ENCODE data around the gene PROC. TPM values are rescaled to one million over a fixed set of nuclear protein-coding genes. Genes with fewer than 3 reads are reported as not detected.

PROC gene
- total RNA-seq, 5 donors from 2014 or later (not counting 1 experiment from before 2014, with no cell fraction given): 0.20 to 0.76 (median 0.49) TPM; not detected in 2

- ATAC-seq (replicated peaks in 1 of 4): no peak
- H3K4me1 Mint-ChIP-seq: peaks cover 6 to 9% (median 7%) of the 10 kb centered on the region in 3 donors
These were observed 10.0 kb downstream of the PROC start for GRCh38 chr2:127428057-127428814.

GRCh38 chr2:127428815-127429109 is 10.5 kb downstream of the PROC start:
- H3K27me3 ChIP-seq (replicated peaks in 1 of 2; ENCODE audit: control insufficient read depth in 2 of 2, extremely low read depth in 1 of 2, insufficient read depth in 2 of 2, low read length in 1 of 2): peaks cover 0 to 34% of the 10 kb centered on the region in 2 experiments
- 100% methylated on average over 2 of the region's 6 CpGs for WGBS (ENCODE audit: insufficient coverage)
- no peak for ATAC-seq (replicated peaks in 1 of 4)
- H3K36me3 Mint-ChIP-seq: no peaks in the 10 kb centered on the region
- ChIA-PET POLR2A (interaction anchor here in 1 of 2 donors (0.6 kb wide), 1 partner anchor 37 kb away, joined by 3 read pairs; no protein-coding TSS in a partner anchor), CTCF (interaction anchor here in 1 of 2 donors (0.8 kb wide), 1 partner anchor 62 kb away, joined by 9 read pairs; no protein-coding TSS in a partner anchor)
- peaks cover 0 to 7% of the 10 kb centered on the region in 2 donors for H3K36me3 ChIP-seq (ENCODE audit: control insufficient read depth in 2 of 2, extremely low read depth in 1 of 2, insufficient read depth in 1 of 2, low read length in 1 of 2)
- H3K4me1 ChIP-seq (ENCODE audit: control insufficient read depth in 1 of 2, extremely low read depth in 1 of 2, insufficient read depth in 2 of 2, low read length in 2 of 2): no peaks in the 10 kb centered on the region
- no peak overlapping the region for H3K27ac Mint-ChIP-seq
- H3K9me3 Mint-ChIP-seq: no peaks in the 10 kb centered on the region
- no peak overlapping the region for H3K27ac ChIP-seq (ENCODE audit: low read length)
- peaks cover 18 to 20% of the 10 kb centered on the region in 2 donors for H3K27me3 Mint-ChIP-seq
- H3K4me3 ChIP-seq (ENCODE audit: control insufficient read depth in 1 of 2, extremely low read depth in 1 of 2, low read length in 1 of 2): no peak overlapping the region
- no peak overlapping the region for H3K4me3 Mint-ChIP-seq
- H3K4me1 Mint-ChIP-seq: peaks cover 2 to 6% (median 5%) of the 10 kb centered on the region in 3 donors
- DNase-seq: no peak
- no peaks in the 10 kb centered on the region for H3K9me3 ChIP-seq

More at GRCh38 chr2:127428057-127428814, 10.0 kb downstream of the PROC start:
- peaks cover 0 to 7% of the 10 kb centered on the region in 2 donors for H3K36me3 ChIP-seq (ENCODE audit: control insufficient read depth in 2 of 2, extremely low read depth in 1 of 2, insufficient read depth in 1 of 2, low read length in 1 of 2)
- Mint-ChIP-seq H3K27me3 (peaks cover 19 to 24% of the 10 kb centered on the region in 2 donors), H3K36me3 (no peaks in the 10 kb centered on the region), H3K4me3 (no peak overlapping the region), H3K9me3 (no peaks in the 10 kb centered on the region), H3K27ac (no peak overlapping the region)
- WGBS (ENCODE audit: insufficient coverage): 94% methylated on average over 31 of the region's 36 CpGs
- no peak for DNase-seq
- no peak overlapping the region for H3K4me3 ChIP-seq (ENCODE audit: control insufficient read depth in 1 of 2, extremely low read depth in 1 of 2, low read length in 1 of 2)
- ChIA-PET CTCF (no interaction called here), POLR2A (no interaction called here)
- peaks cover 0 to 39% of the 10 kb centered on the region in 2 experiments for H3K27me3 ChIP-seq (replicated peaks in 1 of 2; ENCODE audit: control insufficient read depth in 2 of 2, extremely low read depth in 1 of 2, insufficient read depth in 2 of 2, low read length in 1 of 2)
- no peaks in the 10 kb centered on the region for H3K9me3 ChIP-seq
- no peak overlapping the region for H3K27ac ChIP-seq (ENCODE audit: low read length)
- peaks cover 0 to 5% of the 10 kb centered on the region in 2 experiments for H3K4me1 ChIP-seq (ENCODE audit: control insufficient read depth in 1 of 2, extremely low read depth in 1 of 2, insufficient read depth in 2 of 2, low read length in 2 of 2)

GRCh38 chr2:127429291-127429690 is 11.1 kb downstream of the PROC start:
- ATAC-seq (replicated peaks in 1 of 4): no peak
- POLR2A ChIA-PET: interaction anchor here in 1 of 2 donors (0.6 kb wide), 1 partner anchor 36 kb away, joined by 3 read pairs; no protein-coding TSS in a partner anchor
- no peak overlapping the region for H3K27ac ChIP-seq (ENCODE audit: low read length)
- H3K27ac Mint-ChIP-seq: no peak overlapping the region
- H3K4me3 ChIP-seq (ENCODE audit: control insufficient read depth in 1 of 2, extremely low read depth in 1 of 2, low read length in 1 of 2): no peak overlapping the region
- peaks cover 0 to 31% of the 10 kb centered on the region in 2 experiments for H3K27me3 ChIP-seq (replicated peaks in 1 of 2; ENCODE audit: control insufficient read depth in 2 of 2, extremely low read depth in 1 of 2, insufficient read depth in 2 of 2, low read length in 1 of 2)
- 100% methylated on average over 4 of the region's 4 CpGs for WGBS (ENCODE audit: insufficient coverage)
- CTCF ChIA-PET: interaction anchor here in 1 of 2 donors (0.8 kb wide), 1 partner anchor 62 kb away, joined by 9 read pairs; no protein-coding TSS in a partner anchor
- no peak for DNase-seq
- no peaks in the 10 kb centered on the region for H3K9me3 ChIP-seq
- peaks cover 0 to 7% of the 10 kb centered on the region in 2 donors for H3K36me3 ChIP-seq (ENCODE audit: control insufficient read depth in 2 of 2, extremely low read depth in 1 of 2, insufficient read depth in 1 of 2, low read length in 1 of 2)
- H3K4me1 ChIP-seq (ENCODE audit: control insufficient read depth in 1 of 2, extremely low read depth in 1 of 2, insufficient read depth in 2 of 2, low read length in 2 of 2): no peaks in the 10 kb centered on the region
- H3K4me3 Mint-ChIP-seq: no peak overlapping the region
- H3K27me3 Mint-ChIP-seq: peaks cover 13 to 15% of the 10 kb centered on the region in 2 donors
- H3K36me3 Mint-ChIP-seq: no peaks in the 10 kb centered on the region
- H3K9me3 Mint-ChIP-seq: no peaks in the 10 kb centered on the region
- H3K4me1 Mint-ChIP-seq: peaks cover 0 to 2% (median 0%) of the 10 kb centered on the region in 3 donors

- Histone ChIP-seq H3K27me3 (replicated peaks in 1 of 2; ENCODE audit: control insufficient read depth in 2 of 2, extremely low read depth in 1 of 2, insufficient read depth in 2 of 2, low read length in 1 of 2) (peaks cover 0 to 25% of the 10 kb centered on the region in 2 experiments), H3K4me1 (ENCODE audit: control insufficient read depth in 1 of 2, extremely low read depth in 1 of 2, insufficient read depth in 2 of 2, low read length in 2 of 2) (no peaks in the 10 kb centered on the region), H3K36me3 (ENCODE audit: control insufficient read depth in 2 of 2, extremely low read depth in 1 of 2, insufficient read depth in 1 of 2, low read length in 1 of 2) (peaks cover 0 to 7% of the 10 kb centered on the region in 2 donors), H3K9me3 (no peaks in the 10 kb centered on the region), H3K4me3 (ENCODE audit: control insufficient read depth in 1 of 2, extremely low read depth in 1 of 2, low read length in 1 of 2) (no peak overlapping the region), H3K27ac (ENCODE audit: low read length) (no peak overlapping the region)
- no peak overlapping the region for H3K4me3 Mint-ChIP-seq
- ATAC-seq (replicated peaks in 1 of 4) (no peak), DNase-seq (no peak)
- H3K4me1 Mint-ChIP-seq: peaks cover 0 to 2% (median 0%) of the 10 kb centered on the region in 3 donors
- no peaks in the 10 kb centered on the region for H3K9me3 Mint-ChIP-seq
- POLR2A ChIA-PET: no interaction called here
- CTCF ChIA-PET: no interaction called here
- H3K36me3 Mint-ChIP-seq: no peaks in the 10 kb centered on the region
- peaks cover 12% of the 10 kb centered on the region in 2 donors for H3K27me3 Mint-ChIP-seq
- H3K27ac Mint-ChIP-seq: no peak overlapping the region
- WGBS (ENCODE audit: insufficient coverage): 70% methylated on average over 2 of the region's 7 CpGs
These were observed 11.7 kb downstream of the PROC start for GRCh38 chr2:127429844-127430425.

GRCh38 chr2:127431408-127432023 is 13.3 kb downstream of the PROC start:
- H3K9me3 ChIP-seq: no peaks in the 10 kb centered on the region
- no peaks in the 10 kb centered on the region for H3K27me3 Mint-ChIP-seq
- no peaks in the 10 kb centered on the region for H3K4me1 ChIP-seq (ENCODE audit: control insufficient read depth in 1 of 2, extremely low read depth in 1 of 2, insufficient read depth in 2 of 2, low read length in 2 of 2)
- H3K4me1 Mint-ChIP-seq: no peaks in the 10 kb centered on the region
- no peak for ATAC-seq (replicated peaks in 1 of 4)
- ChIA-PET POLR2A (no interaction called here), CTCF (interaction anchor here in 1 of 2 donors (0.7 kb wide), 1 partner anchor 309 kb away, joined by 3 read pairs; no protein-coding TSS in a partner anchor)
- H3K36me3 Mint-ChIP-seq: no peaks in the 10 kb centered on the region
- no peak overlapping the region for H3K4me3 Mint-ChIP-seq
- H3K36me3 ChIP-seq (ENCODE audit: control insufficient read depth in 2 of 2, extremely low read depth in 1 of 2, insufficient read depth in 1 of 2, low read length in 1 of 2): peaks cover 0 to 7% of the 10 kb centered on the region in 2 donors
- WGBS (ENCODE audit: insufficient coverage): 84% methylated on average over 13 of the region's 14 CpGs
- H3K4me3 ChIP-seq (ENCODE audit: control insufficient read depth in 1 of 2, extremely low read depth in 1 of 2, low read length in 1 of 2): no peak overlapping the region
- H3K27ac Mint-ChIP-seq: no peak overlapping the region
- no peak overlapping the region for H3K27ac ChIP-seq (ENCODE audit: low read length)
- no peak for DNase-seq
- peaks cover 0 to 11% of the 10 kb centered on the region in 2 experiments for H3K27me3 ChIP-seq (replicated peaks in 1 of 2; ENCODE audit: control insufficient read depth in 2 of 2, extremely low read depth in 1 of 2, insufficient read depth in 2 of 2, low read length in 1 of 2)
- no peaks in the 10 kb centered on the region for H3K9me3 Mint-ChIP-seq

GRCh38 chr2:127434515-127434914 is 16.3 kb downstream of the PROC start:
- Histone ChIP-seq H3K27me3 (replicated peaks in 1 of 2; ENCODE audit: control insufficient read depth in 2 of 2, extremely low read depth in 1 of 2, insufficient read depth in 2 of 2, low read length in 1 of 2) (peaks cover 0 to 3% of the 10 kb centered on the region in 2 experiments), H3K4me1 (ENCODE audit: control insufficient read depth in 1 of 2, extremely low read depth in 1 of 2, insufficient read depth in 2 of 2, low read length in 2 of 2) (no peaks in the 10 kb centered on the region), H3K36me3 (ENCODE audit: control insufficient read depth in 2 of 2, extremely low read depth in 1 of 2, insufficient read depth in 1 of 2, low read length in 1 of 2) (peaks cover 0 to 3% of the 10 kb centered on the region in 2 donors), H3K27ac (ENCODE audit: low read length) (no peak overlapping the region), H3K9me3 (no peaks in the 10 kb centered on the region), H3K4me3 (ENCODE audit: control insufficient read depth in 1 of 2, extremely low read depth in 1 of 2, low read length in 1 of 2) (no peak overlapping the region)
- POLR2A ChIA-PET: no interaction called here
- DNase-seq (no peak), ATAC-seq (replicated peaks in 1 of 4) (no peak)
- H3K4me3 Mint-ChIP-seq: no peak overlapping the region
- 90% methylated on average over 2 of the region's 6 CpGs for WGBS (ENCODE audit: insufficient coverage)
- H3K36me3 Mint-ChIP-seq: no peaks in the 10 kb centered on the region
- no peaks in the 10 kb centered on the region for H3K4me1 Mint-ChIP-seq
- no peaks in the 10 kb centered on the region for H3K9me3 Mint-ChIP-seq
- CTCF ChIA-PET: no interaction called here
- no peaks in the 10 kb centered on the region for H3K27me3 Mint-ChIP-seq
- no peak overlapping the region for H3K27ac Mint-ChIP-seq
